Measurements from ENCODE around the gene ZBTB38. TPM values are rescaled to one million over a fixed set of nuclear protein-coding genes. Genes with fewer than 3 reads are reported as not detected.

Gene ZBTB38
- total RNA-seq: 117 TPM

GRCh38 chr3:141368062-141368924 lies at the start of gene ZBTB38:
Gene ZBTB38, plus strand, starts transcription at chr3:141368504. Its CDS starts 73,885 bp downstream, at chr3:141442389.
- DNase-seq (ENCODE audit: low spot score): peak; percentile 91
- intact Hi-C loops (cut with DNase I): no loop called here
- peak; percentile 96 for ATAC-seq

GRCh38 chr3:141320399-141321108 lies 47.8 kb upstream of the ZBTB38 start:
- ATAC-seq: no peak

GRCh38 chr3:141321109-141321497 lies 47.2 kb upstream of the ZBTB38 start:
- no peak for DNase-seq (ENCODE audit: low spot score)
- intact Hi-C loops (cut with DNase I): no loop called here
- ATAC-seq: no peak

More at GRCh38 chr3:141320399-141321108, 47.8 kb upstream of the ZBTB38 start:
- intact Hi-C loops (cut with DNase I): no loop called here
- DNase-seq (ENCODE audit: low spot score): no peak

DNA sequence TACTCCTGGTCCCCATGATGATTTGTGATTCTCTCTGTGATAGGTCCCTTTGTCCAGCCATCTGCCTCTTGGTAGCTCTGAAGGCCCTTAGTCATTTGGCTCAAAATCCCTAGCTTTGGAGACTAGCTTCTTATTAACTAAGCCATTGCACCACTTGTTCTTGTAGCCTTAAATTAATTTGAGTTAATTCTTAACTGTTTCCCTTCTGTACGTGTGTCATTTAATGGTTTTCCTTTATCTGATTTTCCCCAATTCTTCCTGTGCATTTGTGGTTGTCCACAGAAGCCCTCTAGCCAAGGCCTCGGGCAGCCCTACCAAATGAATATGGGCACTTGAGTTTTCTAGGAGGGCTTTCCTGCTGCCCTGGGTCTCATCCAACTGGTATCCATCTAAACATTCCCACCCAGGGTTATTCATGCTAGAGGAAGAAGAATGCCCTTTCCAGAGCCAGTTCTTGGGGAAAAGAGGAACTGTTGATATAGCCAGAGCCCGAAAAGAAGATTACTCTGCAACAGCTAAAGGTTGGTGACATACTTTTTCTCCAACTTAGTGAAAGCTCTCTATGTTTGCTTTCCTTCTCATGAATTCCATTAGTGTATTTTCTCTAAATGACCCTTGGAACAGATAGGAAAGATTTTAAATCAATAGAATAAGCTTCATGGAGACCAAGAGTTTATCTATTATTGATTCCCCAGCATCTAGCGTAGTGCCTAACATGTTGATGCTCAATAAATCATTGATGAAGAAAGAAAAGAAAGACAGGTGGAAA lies 44.2 kb upstream of the ZBTB38 start:
- intact Hi-C loops (cut with DNase I): no loop called here
- ATAC-seq (no peak), DNase-seq (ENCODE audit: low spot score) (no peak)

DNA sequence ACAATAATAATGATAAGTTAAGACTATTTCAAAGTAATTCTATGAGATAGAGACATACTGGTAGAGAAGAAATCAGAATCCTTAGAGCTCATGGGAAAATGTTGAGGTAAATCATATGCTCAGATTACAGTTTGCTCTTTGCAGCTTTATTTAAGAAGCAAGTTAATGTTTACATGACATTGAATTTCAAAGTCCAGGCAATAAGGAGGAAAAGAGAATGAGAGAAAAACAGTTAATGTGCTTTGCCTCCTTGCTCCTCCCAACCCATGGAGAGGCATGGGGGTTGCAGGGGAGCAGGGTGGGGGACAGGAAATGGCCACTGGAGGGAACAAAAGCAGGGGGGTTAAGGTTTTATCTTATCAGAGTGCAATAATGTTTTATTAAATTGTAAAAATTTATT lies 42.2 kb upstream of the ZBTB38 start:
- DNase-seq (ENCODE audit: low spot score): no peak
- no peak for ATAC-seq
- intact Hi-C loops (cut with DNase I): no loop called here

DNA sequence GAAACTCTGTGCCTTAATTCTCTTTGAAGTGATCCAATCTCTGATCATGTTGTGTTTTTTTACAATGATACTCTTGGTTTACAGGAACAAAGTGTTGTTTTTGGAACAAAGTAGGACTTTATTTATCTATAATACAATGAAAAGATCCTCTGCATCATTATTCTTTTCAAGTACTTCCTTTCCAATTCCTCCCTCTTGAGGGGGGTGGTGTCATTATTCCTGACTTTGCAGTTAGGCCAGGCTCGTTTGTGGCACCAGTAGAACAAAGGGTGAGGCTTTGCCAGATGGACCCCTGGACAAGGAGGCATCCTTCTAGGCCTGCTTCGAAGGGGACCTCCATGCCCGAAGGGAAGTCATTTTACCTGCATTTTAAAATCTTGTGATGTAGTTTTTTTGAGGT lies 41.7 kb upstream of the ZBTB38 start:
- DNase-seq (ENCODE audit: low spot score): no peak
- intact Hi-C loops (cut with DNase I): no loop called here
- no peak for ATAC-seq

DNA sequence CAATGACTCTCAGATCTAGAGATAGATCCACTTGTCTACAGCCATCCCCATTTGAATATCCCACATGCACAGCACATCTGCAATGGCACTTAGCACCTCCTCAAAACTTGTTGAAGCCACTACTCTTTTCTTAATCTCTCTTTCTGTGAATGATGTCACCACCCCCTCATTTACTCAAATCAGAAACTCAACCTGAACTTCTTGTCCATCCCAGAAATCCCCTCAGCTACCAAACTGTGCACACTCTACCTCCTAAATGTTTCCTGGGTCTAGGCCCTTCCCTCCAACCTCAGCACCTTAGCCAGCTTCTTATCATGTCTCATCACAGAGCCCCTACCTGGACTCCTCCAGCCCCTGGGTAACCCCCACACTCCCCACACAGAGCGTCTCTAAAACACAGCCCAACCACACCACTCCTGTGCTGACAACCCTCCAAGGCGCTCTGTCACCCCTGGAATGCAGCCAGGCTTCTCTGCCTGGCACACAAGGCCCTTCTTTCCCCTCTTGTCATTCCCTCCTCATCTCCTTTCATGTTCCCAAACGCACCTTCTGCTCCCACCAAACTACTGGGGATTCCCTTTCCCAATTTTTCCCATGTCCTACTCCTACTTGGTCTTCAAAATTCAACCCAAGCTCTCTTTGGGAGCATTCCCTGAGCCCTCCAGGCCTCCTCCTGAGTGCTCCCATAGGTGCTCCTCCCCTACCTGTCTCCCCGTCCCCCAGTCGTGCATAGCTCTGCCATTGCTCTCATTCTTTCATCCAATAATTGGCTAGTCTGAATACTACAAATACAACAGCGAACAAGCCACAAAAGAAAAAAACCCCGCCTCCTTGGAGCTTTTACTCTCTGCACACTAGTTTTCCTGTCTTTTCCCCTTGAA lies 39.8 kb upstream of the ZBTB38 start:
- no peak for ATAC-seq
- intact Hi-C loops (cut with DNase I): no loop called here

GRCh38 chr3:141330235-141330634 lies 38.1 kb upstream of the ZBTB38 start:
- ATAC-seq (no peak), DNase-seq (ENCODE audit: low spot score) (no peak)
- intact Hi-C loops (cut with DNase I): no loop called here

More for the DNA sequence above, 39.8 kb upstream of the ZBTB38 start:
- no peak for DNase-seq (ENCODE audit: low spot score)

DNA sequence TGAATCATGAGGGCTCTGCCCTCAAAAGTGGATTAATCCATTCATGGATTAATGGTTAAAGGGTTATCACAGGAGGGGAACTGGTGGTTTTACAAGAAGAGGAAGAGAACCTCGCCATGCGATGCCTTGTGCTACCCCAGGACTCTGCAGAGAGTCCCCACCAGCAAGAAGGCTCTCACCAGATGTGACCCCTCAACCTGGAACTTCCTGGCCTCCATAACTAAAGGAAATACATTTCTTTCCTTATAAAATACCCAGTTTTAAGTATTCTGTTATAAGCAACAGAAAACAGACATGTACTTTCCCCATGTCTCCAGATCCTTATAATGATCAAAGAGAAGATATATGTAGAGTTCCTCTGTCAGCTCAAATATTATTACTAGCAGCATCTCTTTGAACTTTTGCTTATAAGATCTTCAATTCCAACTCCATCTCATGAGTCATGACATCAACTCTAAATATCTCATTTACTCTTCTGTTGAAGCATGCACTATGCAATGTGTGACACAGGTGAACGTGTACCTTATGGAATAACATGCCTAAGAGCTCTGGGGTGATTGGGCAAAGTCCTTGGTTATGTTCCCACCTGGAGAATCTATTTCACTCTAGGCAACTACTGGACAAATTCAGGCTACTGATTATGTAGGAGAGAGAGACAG lies 37.5 kb upstream of the ZBTB38 start:
- intact Hi-C loops (cut with DNase I): no loop called here
- no peak for ATAC-seq
- no peak for DNase-seq (ENCODE audit: low spot score)

DNA sequence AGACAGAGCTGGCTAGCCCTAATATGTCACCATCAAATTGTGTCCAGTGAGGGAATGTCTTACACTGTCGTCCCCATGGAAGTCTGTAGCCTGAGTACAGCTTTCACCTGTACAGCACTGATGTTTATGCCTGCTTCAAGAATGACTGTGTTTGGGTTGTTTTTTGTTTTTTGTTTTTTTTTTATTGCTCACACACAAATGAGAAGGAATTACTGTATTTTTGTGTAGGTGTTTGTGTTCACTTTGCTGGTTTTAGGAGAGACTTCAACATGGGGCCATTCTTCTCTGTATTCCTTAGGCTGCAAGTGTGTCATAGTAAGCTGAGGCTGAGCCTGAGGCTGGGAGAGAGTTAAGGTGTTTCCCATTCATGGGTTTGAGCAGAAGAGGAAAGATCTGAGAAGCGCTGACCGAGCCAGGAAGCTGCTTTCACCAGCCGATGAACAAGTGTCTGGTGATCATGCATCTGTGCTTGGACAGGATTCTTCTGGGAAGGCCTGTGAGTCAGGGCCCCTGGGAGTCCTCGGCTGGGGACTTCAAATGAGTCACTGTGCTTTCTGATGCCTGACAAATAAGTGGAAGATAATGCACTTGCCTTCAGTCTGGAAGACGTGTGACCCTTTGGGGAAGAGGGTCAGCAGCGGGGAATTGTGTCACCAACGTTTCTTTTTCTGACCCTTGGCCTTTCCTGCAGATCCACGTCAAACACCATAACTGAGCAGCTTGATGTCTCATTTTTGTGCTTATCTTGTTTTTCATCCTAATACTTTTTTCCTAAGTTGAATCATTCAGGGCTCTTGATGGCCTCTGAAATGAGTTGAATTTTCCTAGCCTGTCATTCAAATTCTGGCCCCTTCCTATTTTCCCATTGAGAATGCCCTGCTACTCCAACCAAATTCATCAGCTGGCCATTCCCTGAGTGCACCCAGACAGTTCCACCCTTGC lies 36.7 kb upstream of the ZBTB38 start:
- DNase-seq (ENCODE audit: low spot score) (peak; percentile 67), ATAC-seq (peak; percentile 66)
- intact Hi-C loops (cut with DNase I): no loop called here

- DNase-seq (ENCODE audit: low spot score): no peak
- intact Hi-C loops (cut with DNase I): no loop called here
Measured at GRCh38 chr3:141332416-141332815, 35.9 kb upstream of the ZBTB38 start.

DNA sequence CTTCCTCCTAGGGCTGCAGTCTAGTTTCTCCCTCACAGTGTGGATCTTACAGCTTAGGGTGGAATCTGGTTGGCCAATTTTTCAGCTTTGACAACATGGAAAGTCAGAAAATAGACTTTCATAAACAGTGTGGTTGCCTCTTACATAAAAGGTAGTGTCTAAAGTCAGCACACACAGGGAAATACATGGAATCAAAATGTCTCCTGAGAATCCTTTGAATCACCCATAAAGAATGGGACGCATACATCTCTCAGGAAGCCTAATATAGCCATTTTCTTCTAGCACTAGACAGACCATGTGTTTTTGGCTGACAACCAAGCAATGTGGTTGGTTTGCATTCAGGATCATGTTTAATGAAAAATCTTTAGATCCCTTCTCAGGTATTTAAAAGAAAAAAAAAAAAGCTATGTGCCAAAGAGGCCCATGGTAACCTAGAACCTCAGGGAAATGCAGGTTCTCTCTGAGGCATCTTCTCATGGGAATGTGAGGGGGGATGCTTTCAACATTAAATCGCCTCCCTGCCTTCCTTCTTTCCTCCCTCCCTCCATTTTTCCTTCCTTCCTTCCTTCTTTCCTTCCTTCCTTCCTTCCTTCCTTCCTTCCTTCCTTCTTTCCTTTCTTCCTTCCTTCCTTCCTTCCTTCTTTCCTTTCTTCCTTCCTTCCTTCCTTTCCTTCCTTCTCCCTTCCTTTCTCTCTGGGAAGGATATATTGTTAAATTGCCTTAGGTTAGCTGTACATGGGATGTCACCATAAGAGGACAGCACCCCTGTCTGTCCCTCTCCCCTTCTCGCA lies 34.3 kb upstream of the ZBTB38 start:
- no peak for ATAC-seq
- intact Hi-C loops (cut with DNase I): no loop called here

More at GRCh38 chr3:141332416-141332815, 35.9 kb upstream of the ZBTB38 start:
- no peak for ATAC-seq

GRCh38 chr3:141334627-141335250 lies 33.6 kb upstream of the ZBTB38 start:
- intact Hi-C loops (cut with DNase I): no loop called here
- no peak for DNase-seq (ENCODE audit: low spot score)
- no peak for ATAC-seq

More for the DNA sequence above, 34.3 kb upstream of the ZBTB38 start:
- no peak for DNase-seq (ENCODE audit: low spot score)

DNA sequence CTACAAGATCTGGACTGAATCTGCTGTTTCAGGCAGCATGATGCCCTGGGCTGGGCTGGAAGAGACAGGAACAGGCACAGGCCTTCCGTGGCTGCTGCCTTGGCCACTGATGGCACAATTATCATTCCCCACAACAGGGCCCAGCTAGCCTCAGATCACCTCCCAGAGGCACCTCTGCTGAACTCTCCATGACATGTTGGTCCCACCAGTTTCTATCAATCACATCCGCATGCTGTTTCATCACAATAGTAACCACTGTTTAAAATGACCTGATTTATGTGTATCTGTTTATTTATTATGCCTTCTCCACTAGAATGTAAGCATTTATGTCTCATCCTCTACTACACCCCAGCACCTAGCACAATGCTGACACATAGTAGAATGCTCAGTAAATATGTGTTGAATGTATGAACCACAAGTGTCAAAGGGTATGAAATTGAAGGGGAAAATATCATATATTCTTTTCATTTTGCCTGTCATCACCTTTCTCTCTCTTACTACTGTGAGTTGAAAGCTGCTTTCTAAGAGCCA lies 32.7 kb upstream of the ZBTB38 start:
- intact Hi-C loops (cut with DNase I): no loop called here
- no peak for ATAC-seq

GRCh38 chr3:141336672-141337522 lies 31.4 kb upstream of the ZBTB38 start:
- ATAC-seq (no peak), DNase-seq (ENCODE audit: low spot score) (no peak)
- intact Hi-C loops (cut with DNase I): no loop called here

More for the DNA sequence above, 32.7 kb upstream of the ZBTB38 start:
- DNase-seq (ENCODE audit: low spot score): no peak
